A549 (cell line): Measurements from ENCODE around the gene ADAMTSL4. TPM values are rescaled to one million over a fixed set of nuclear protein-coding genes. Genes with fewer than 3 reads are reported as not detected.

Source experiments
- ATAC-seq, 2 experiments: fragments of 200-7000 bp in 1 of 2; fragments of >200 bp in 1 of 2; cut with Nextera tagmentation in 1 of 2; cut with Tn5 transposase in 1 of 2; 3 replicates each; pipeline versions ENCODE4 v1.8.0 to v1.9.1; 2018 to 2020; ENCODE audit warnings: mild to moderate bottlenecking in 1 of 2, moderate library complexity in 1 of 2
- CTCF ChIA-PET: fragments of 300-600 bp; sonication (Branson Sonifier 250); formaldehyde crosslinking; extraction: SDS; loops from one replicate; lab custom pipeline; 2021; ENCODE audit warnings: antibody characterized with exemption, inconsistent platforms; lab: Yijun Ruan, JAX
- POLR2A ChIA-PET: fragments of 350-600 bp; formaldehyde crosslinking; extraction: SDS; loops from one replicate; lab custom pipeline; 2021; ENCODE audit warnings: antibody characterized with exemption, inconsistent platforms; lab: Yijun Ruan, JAX
- DNase-seq, 2 experiments: peaks; one replicate each; pipeline versions ENCODE4 v3.0.0 to v3.0.0-alpha.2; 2011 to 2016; ENCODE audit warnings: low read depth in 1 of 2, low spot score in 1 of 2
- FAIRE-seq: peaks from 2 replicates; lab custom pipeline; 2011; peaks lifted over from hg19 to GRCh38; lab: Jason Lieb, UNC
- H3K27ac ChIP-seq, 2 experiments: fragments of >200 bp; sonication (Bioruptor Twin); formaldehyde crosslinking; 3 replicates each; pipeline ENCODE4 v1.5.1; 2016 to 2017
- H3K4me1 ChIP-seq: fragments of >200 bp; sonication (Bioruptor Twin); formaldehyde crosslinking; 3 replicates; pipeline ENCODE4 v1.6.1; 2016
- H3K4me2 ChIP-seq: fragments of >200 bp; sonication (Bioruptor Twin); formaldehyde crosslinking; 3 replicates; pipeline ENCODE4 v1.6.1; 2016
- H3K4me3 ChIP-seq: fragments of >200 bp; sonication (Bioruptor Twin); formaldehyde crosslinking; 3 replicates; pipeline ENCODE4 v1.5.1; 2016
- H3K9me3 ChIP-seq: fragments of >200 bp; sonication (Bioruptor Twin); formaldehyde crosslinking; 3 replicates; pipeline ENCODE4 v1.6.1; 2016
- BHLHE40 ChIP-seq: IDR thresholded peaks from 2 replicates; pipeline ENCODE4 v1.6.1; 2012; ENCODE audit warnings: low read depth, low read length, inconsistent platforms
- CBX2 ChIP-seq: fragments of 200-600 bp; sonication (generic); IDR thresholded peaks from 2 replicates; pipeline ENCODE4 v1.6.1; 2016; ENCODE audit warnings: low read depth, mild to moderate bottlenecking, borderline replicate concordance
- ESRRA ChIP-seq: fragments of 150-350 bp; IDR thresholded peaks from 2 replicates; pipeline ENCODE4 v1.6.1; 2014; ENCODE audit warnings: mild to moderate bottlenecking, low read length, borderline replicate concordance
- FOXS1 ChIP-seq: fragments of 250-450 bp; sonication (Bioruptor Pico); IDR thresholded peaks from 2 replicates; pipeline ENCODE4 v1.5.0; 2020; ENCODE audit warnings: mild to moderate bottlenecking, moderate library complexity
- HEYL ChIP-seq: fragments of 250-450 bp; sonication (Bioruptor Pico); IDR thresholded peaks from 2 replicates; pipeline ENCODE4 v1.8.0; 2021; ENCODE audit warnings: mild to moderate bottlenecking, moderate library complexity
- HOXA7 ChIP-seq: fragments of 250-450 bp; sonication (Bioruptor Pico); IDR thresholded peaks from 2 replicates; pipeline ENCODE4 v1.5.0; 2020; ENCODE audit warnings: mild to moderate bottlenecking, moderate library complexity
- HOXB5 ChIP-seq: fragments of 250-450 bp; sonication (Bioruptor Pico); IDR thresholded peaks from 2 replicates; pipeline ENCODE4 v1.5.0; 2020; ENCODE audit warnings: mild to moderate bottlenecking, moderate library complexity
- JUN ChIP-seq, 2 experiments: fragments of >200 bp; sonication (Bioruptor Twin); formaldehyde crosslinking; IDR thresholded peaks; 2 replicates in 1 of 2; 3 replicates in 1 of 2; pipeline ENCODE4 v1.6.1; 2016 to 2017
- KDM5A ChIP-seq: fragments of 200-600 bp; sonication (generic); IDR thresholded peaks from 2 replicates; pipeline ENCODE4 v1.6.1; 2016; ENCODE audit warnings: antibody characterized with exemption, mild to moderate bottlenecking
- MAFK ChIP-seq: fragments of 450-650 bp; IDR thresholded peaks from 2 replicates; pipeline ENCODE4 v1.6.1; 2014; ENCODE audit not compliant: partially characterized antibody
- MAZ ChIP-seq: fragments of 150-350 bp; IDR thresholded peaks from 2 replicates; pipeline ENCODE4 v1.6.1; 2014; ENCODE audit warnings: antibody characterized with exemption, low read depth, low read length, borderline replicate concordance
- MYC ChIP-seq: IDR thresholded peaks from 2 replicates; pipeline ENCODE4 v1.6.1; 2012; ENCODE audit warnings: mild to moderate bottlenecking, inconsistent platforms, low read length, improper control_type of control experiment, borderline replicate concordance
- NPAS2 ChIP-seq: fragments of 250-450 bp; sonication (Bioruptor Pico); IDR thresholded peaks from 2 replicates; pipeline ENCODE4 v1.8.0; 2022; ENCODE audit warnings: mild to moderate bottlenecking, moderate library complexity, borderline replicate concordance
- NR3C1 ChIP-seq: fragments of >200 bp; sonication (Bioruptor Twin); formaldehyde crosslinking; IDR thresholded peaks from 3 replicates; pipeline ENCODE4 v1.6.1; 2017
- PBX3 ChIP-seq: IDR thresholded peaks from 2 replicates; pipeline ENCODE4 v1.6.1; 2012
- RARB ChIP-seq: fragments of 250-450 bp; sonication (Bioruptor Pico); IDR thresholded peaks from 2 replicates; pipeline ENCODE4 v1.8.0; 2021; ENCODE audit warnings: mild to moderate bottlenecking, moderate library complexity
- ZC3H11A ChIP-seq: fragments of 450-650 bp; IDR thresholded peaks from 2 replicates; pipeline ENCODE4 v1.6.1; 2014; ENCODE audit warnings: antibody characterized with exemption, mild to moderate bottlenecking
- WGBS: methylation state at CpG from one replicate; pipeline ENCODE4 v1.1.6; 2017; ENCODE audit errors: missing lambda C conversion rate; 5-methylcytosine and 5-hydroxymethylcytosine counted together
- polyA plus RNA-seq, 4 experiments: library from polyadenylated mRNA; depleted of rRNA in 3 of 4; stranded (reverse); fragments of >200 nt; fragmentation: RNase III in 1 of 4; extraction: RNeasy Plus Mini Kit Qiagen cat#74134 plus additional on column Dnase treatment in 1 of 4; gene quantifications; 2 replicates in 3 of 4; 3 replicates in 1 of 4; pipeline ENCODE4 v1.2.3, GENCODE V29; 2011 to 2017

Gene ADAMTSL4
- polyA plus RNA-seq, 2 of the 4 experiments (the other 2 are of a cell fraction), result 1.3 to 2.0 TPM

DNA sequence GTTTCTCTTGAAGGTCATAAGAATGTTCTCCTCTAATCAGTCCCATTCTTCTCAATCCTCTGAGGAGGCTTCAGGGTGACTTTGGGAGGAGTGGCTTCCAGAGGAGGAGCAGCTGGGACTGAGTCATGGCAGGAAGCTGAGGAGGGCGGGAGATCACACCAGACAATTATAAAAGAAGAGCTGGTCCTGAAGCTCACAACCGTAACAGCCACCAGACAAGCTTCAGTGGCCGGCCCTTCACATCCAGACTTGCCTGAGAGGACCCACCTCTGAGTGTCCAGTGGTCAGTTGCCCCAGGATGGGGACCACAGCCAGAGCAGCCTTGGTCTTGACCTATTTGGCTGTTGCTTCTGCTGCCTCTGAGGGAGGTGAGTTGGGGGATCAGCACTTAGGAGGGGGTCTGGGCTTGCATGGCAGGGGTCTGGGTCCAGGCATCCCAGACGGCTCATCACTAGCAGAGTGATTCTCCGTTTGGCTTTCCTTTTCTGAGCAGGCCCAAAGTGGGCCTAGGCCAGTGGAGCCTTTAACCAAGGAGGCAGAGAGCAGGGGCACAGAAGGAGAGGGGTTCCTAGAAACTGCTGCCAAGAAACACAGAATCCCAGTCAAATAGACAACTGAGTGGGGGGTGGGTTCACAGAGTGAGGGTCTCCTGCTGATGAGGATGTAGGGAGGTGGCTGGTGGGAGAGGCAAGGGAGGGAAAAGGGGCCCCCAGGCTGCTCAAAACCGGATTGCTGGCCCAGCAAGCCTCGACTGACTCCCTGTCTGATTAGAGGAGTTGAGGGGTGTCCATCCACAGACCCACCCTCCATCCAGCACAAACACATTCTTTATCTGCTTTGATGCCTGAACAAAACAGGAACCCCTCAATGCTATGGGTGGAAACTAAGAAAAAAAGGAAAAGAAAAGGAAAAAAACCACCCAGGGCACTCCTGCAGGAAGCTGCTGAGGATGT, 41.0 kb upstream of the ADAMTSL4 start, which contains the start of gene ECM1 (continued):
- TF ChIP-seq MYC, result no peak
- no peak for TF ChIP-seq NPAS2 (CRISPR knock-in tag)

DNA sequence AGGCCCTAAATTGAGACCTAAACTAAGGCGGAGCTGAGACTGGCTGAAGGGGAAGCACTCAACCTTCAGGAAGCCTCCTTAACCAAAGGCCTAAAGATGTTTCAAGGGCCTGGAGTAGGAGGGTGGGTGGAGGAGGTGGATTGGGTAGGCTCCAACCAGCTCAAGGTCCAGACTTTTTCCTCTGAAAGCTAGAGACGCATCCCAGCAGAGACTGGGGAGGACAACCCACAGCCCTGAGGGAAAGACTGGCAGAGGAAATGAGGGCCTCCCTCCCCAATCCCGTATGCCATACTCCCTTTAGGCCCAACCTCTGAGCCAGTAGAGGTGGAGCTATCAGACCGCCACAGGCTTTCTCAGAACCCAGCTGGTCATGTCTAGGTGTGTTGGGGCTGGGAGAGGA, 40.2 kb upstream of the ADAMTSL4 start:
- H3K4me2 ChIP-seq, result no peak overlapping the region
- H3K4me3 ChIP-seq, result no peak overlapping the region
- ATAC-seq (peak in 1 of 2 experiments; percentile 8; a peak in 1 of 6 replicates), DNase-seq (no peak), FAIRE-seq (no peak)
- H3K27ac ChIP-seq, result no peak overlapping the region
- TF ChIP-seq PBX3, result no peak
- no peak for TF ChIP-seq ZC3H11A
- no peak for TF ChIP-seq HOXB5 (CRISPR knock-in tag)
- TF ChIP-seq BHLHE40, result no peak
- TF ChIP-seq NR3C1, result no peak
- no peak for TF ChIP-seq RARB (CRISPR knock-in tag)
- no peak for TF ChIP-seq NPAS2 (CRISPR knock-in tag)
- TF ChIP-seq MAZ, result no peak
- no peak for TF ChIP-seq CBX2
- TF ChIP-seq JUN (IDR thresholded peaks at IDR 0.05), result no peak
- CTCF ChIA-PET, result interaction anchor here (1.4 to 12.4 kb wide), 2 partner anchors 13 to 23 kb away, joined by 5 to 114 read pairs; no protein-coding TSS in a partner anchor
- 88% methylated on average over 4 of the region's 4 CpGs for WGBS
- POLR2A ChIA-PET, result no interaction called here
- H3K9me3 ChIP-seq, result no peaks in the 10 kb centered on the region
- H3K4me1 ChIP-seq, result peaks cover 13% of the 10 kb centered on the region

DNA sequence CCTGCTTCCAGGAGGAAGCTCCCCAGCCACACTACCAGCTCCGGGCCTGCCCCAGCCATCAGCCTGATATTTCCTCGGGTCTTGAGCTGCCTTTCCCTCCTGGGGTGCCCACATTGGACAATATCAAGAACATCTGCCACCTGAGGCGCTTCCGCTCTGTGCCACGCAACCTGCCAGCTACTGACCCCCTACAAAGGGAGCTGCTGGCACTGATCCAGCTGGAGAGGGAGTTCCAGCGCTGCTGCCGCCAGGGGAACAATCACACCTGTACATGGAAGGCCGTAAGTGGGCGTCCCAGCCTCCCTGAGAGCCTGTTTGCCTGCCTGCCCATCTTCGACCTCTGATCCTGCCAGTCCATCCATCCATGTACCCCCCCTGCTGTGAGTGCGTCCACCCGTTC, 37.7 kb upstream of the ADAMTSL4 start:
- Histone ChIP-seq H3K4me1 (peaks cover 22% of the 10 kb centered on the region), H3K27ac (no peak overlapping the region), H3K9me3 (no peaks in the 10 kb centered on the region)
- ATAC-seq (no peak), DNase-seq (no peak), FAIRE-seq (no peak)
- 88% methylated on average over 12 of the region's 12 CpGs for WGBS
- POLR2A ChIA-PET, result no interaction called here
- no peak for TF ChIP-seq HOXA7 (CRISPR knock-in tag)
- no peak for TF ChIP-seq MAFK
- no peak for TF ChIP-seq HEYL
- no peak for TF ChIP-seq MAZ
- TF ChIP-seq FOXS1 (CRISPR knock-in tag), result no peak
- TF ChIP-seq NPAS2 (CRISPR knock-in tag), result no peak
- TF ChIP-seq KDM5A, result no peak
- TF ChIP-seq, all 56 proteins: peak for 0
- Histone ChIP-seq H3K4me2 (no peak overlapping the region), H3K4me3 (no peak overlapping the region)
- CTCF ChIA-PET, result interaction anchor here (0.9 to 12.4 kb wide), 6 partner anchors 9 to 302 kb away, joined by 3 to 114 read pairs (median 4); no protein-coding TSS in a partner anchor

DNA sequence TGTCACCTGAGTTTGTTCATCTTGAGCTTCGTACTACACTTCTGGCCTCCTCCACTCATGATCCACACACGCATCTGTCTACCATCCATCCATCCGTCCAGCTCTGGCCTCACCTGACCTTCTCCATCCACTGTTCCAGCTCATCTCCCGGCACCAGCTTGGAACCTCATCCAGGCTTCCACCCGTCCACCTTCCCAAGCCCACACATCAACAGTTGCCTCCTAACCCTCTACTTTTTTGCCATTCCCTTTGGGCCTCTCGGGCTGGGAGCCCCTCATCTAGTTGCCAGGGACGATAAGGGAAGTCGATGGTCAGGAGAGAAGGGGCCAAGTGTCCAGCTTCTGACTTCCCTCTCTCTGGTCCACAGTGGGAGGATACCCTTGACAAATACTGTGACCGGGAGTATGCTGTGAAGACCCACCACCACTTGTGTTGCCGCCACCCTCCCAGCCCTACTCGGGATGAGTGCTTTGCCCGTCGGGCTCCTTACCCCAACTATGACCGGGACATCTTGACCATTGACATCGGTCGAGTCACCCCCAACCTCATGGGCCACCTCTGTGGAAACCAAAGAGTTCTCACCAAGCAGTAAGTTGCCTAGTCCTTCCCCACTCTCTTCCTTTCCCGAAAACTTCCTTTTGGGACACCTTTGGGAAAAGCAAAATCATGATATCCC, 37.1 kb upstream of the ADAMTSL4 start:
- no peaks in the 10 kb centered on the region for H3K9me3 ChIP-seq
- ChIA-PET CTCF (interaction anchor here (0.9 to 12.4 kb wide), 6 partner anchors 9 to 301 kb away, joined by 3 to 114 read pairs (median 4); no protein-coding TSS in a partner anchor), POLR2A (no interaction called here)
- ATAC-seq, result no peak
- TF ChIP-seq ESRRA (no peak), ZC3H11A (no peak)
- whole genome bisulfite sequencing, result 73% methylated on average over 17 of the region's 17 CpGs
- H3K4me3 ChIP-seq, result no peak overlapping the region
- no peak overlapping the region for H3K4me2 ChIP-seq
- no peak for FAIRE-seq
- peaks cover 25% of the 10 kb centered on the region for H3K4me1 ChIP-seq
- no peak for DNase-seq
- H3K27ac ChIP-seq, result no peak overlapping the region
